Upper lobe of right lung (tissue), 1 donor: ENCODE data around the gene ANO3. TPM values are rescaled to one million over a fixed set of nuclear protein-coding genes. Genes with fewer than 3 reads are reported as not detected.

Experiments used
- ATAC-seq: fragments of 200-7000 bp; cut with Tn5 transposase; one replicate; pipeline ENCODE4 v1.9.1; 2020; ENCODE audit warnings: mild to moderate bottlenecking, moderate library complexity
- DNase-seq: peaks from one replicate; pipeline ENCODE4 v3.0.0-alpha.2; 2020
- H3K27ac ChIP-seq: fragments of 200-600 bp; one replicate; pipeline ENCODE4 v1.8.0; 2022
- H3K27me3 ChIP-seq: fragments of 200-600 bp; one replicate; pipeline ENCODE4 v1.8.0; 2022; ENCODE audit warnings: mild to moderate bottlenecking
- H3K36me3 ChIP-seq: fragments of 200-600 bp; one replicate; pipeline ENCODE4 v1.8.0; 2022
- H3K4me1 ChIP-seq: fragments of 200-600 bp; one replicate; pipeline ENCODE4 v1.8.0; 2022
- H3K4me3 ChIP-seq: fragments of 200-600 bp; one replicate; pipeline ENCODE4 v1.8.0; 2022; ENCODE audit warnings: mild to moderate bottlenecking
- H3K9me3 ChIP-seq: fragments of 200-600 bp; one replicate; pipeline ENCODE4 v1.8.0; 2022
- CTCF ChIP-seq: fragments of 200-600 bp; IDR thresholded peaks from one replicate; pipeline ENCODE4 v1.8.0; 2022; ENCODE audit warnings: antibody characterized with exemption
- intact Hi-C: fragments of 100-400 bp; cut with DNase I; formaldehyde crosslinking; loops from one replicate; pipeline ENCODE4 v1.11.0; 2022
- total RNA-seq: library from RNA; stranded (reverse); fragmentation: NEBNext Ultra II Directional; extraction: Animal tissue kit (Norgen Biotek cat#: 25700); gene quantifications from one replicate; pipeline ENCODE4 v1.2.1, GENCODE V29; 2021
- donor health status: DM: no; HTN: yes; CAD: no; lungs with severe emphysema.

The ANO3 gene
- total RNA-seq, 1 donor from 2014 or later: 1.2 TPM

- no peak for TF ChIP-seq CTCF
- Histone ChIP-seq H3K4me1 (no peaks in the 10 kb centered on the region), H3K4me3 (no peak overlapping the region), H3K36me3 (no peaks in the 10 kb centered on the region), H3K9me3 (no peaks in the 10 kb centered on the region), H3K27me3 (no peaks in the 10 kb centered on the region), H3K27ac (no peak overlapping the region)
- intact Hi-C loops: no loop called here
- ATAC-seq (no peak), DNase-seq (no peak)
Measured at GRCh38 chr11:26477396-26477795, 145.5 kb downstream of the ANO3 start.

GRCh38 chr11:26478710-26479109 lies 146.8 kb downstream of the ANO3 start:
- DNase-seq (no peak), ATAC-seq (no peak)
- intact Hi-C loops: no loop called here
- Histone ChIP-seq H3K4me1 (no peaks in the 10 kb centered on the region), H3K27ac (no peak overlapping the region), H3K4me3 (no peak overlapping the region), H3K9me3 (no peaks in the 10 kb centered on the region), H3K27me3 (no peaks in the 10 kb centered on the region), H3K36me3 (no peaks in the 10 kb centered on the region)
- TF ChIP-seq CTCF: no peak

- no peak for ATAC-seq
- DNase-seq: no peak
- no peaks in the 10 kb centered on the region for H3K36me3 ChIP-seq
- H3K9me3 ChIP-seq: no peaks in the 10 kb centered on the region
- no peak for TF ChIP-seq CTCF
- intact Hi-C loops: no loop called here
- no peak overlapping the region for H3K27ac ChIP-seq
- H3K4me3 ChIP-seq: no peak overlapping the region
- H3K27me3 ChIP-seq: no peaks in the 10 kb centered on the region
- H3K4me1 ChIP-seq: no peaks in the 10 kb centered on the region
Measured at GRCh38 chr11:26480041-26480440, 148.1 kb downstream of the ANO3 start.

- Histone ChIP-seq H3K9me3 (no peaks in the 10 kb centered on the region), H3K27me3 (no peaks in the 10 kb centered on the region), H3K27ac (no peak overlapping the region), H3K4me1 (no peaks in the 10 kb centered on the region), H3K4me3 (no peak overlapping the region), H3K36me3 (no peaks in the 10 kb centered on the region)
- ATAC-seq: no peak
- intact Hi-C loops: no loop called here
- DNase-seq: no peak
- TF ChIP-seq CTCF: no peak
Measured at GRCh38 chr11:26483108-26483507, 151.2 kb downstream of the ANO3 start.

- no peak overlapping the region for H3K4me3 ChIP-seq
- DNase-seq (no peak), ATAC-seq (no peak)
- no peak overlapping the region for H3K27ac ChIP-seq
- H3K36me3 ChIP-seq: no peaks in the 10 kb centered on the region
- no peaks in the 10 kb centered on the region for H3K4me1 ChIP-seq
- no peaks in the 10 kb centered on the region for H3K9me3 ChIP-seq
- intact Hi-C loops: no loop called here
- TF ChIP-seq CTCF: no peak
- no peaks in the 10 kb centered on the region for H3K27me3 ChIP-seq
Measured at GRCh38 chr11:26490546-26490945, 158.6 kb downstream of the ANO3 start.

GRCh38 chr11:26493616-26494015 lies 161.7 kb downstream of the ANO3 start:
- ATAC-seq (no peak), DNase-seq (no peak)
- intact Hi-C loops: no loop called here

More at GRCh38 chr11:26493616-26494015, 161.7 kb downstream of the ANO3 start:
- H3K27ac ChIP-seq: no peak overlapping the region
- TF ChIP-seq CTCF: no peak
- H3K4me1 ChIP-seq: no peaks in the 10 kb centered on the region
- H3K9me3 ChIP-seq: no peaks in the 10 kb centered on the region
- no peak overlapping the region for H3K4me3 ChIP-seq
- H3K36me3 ChIP-seq: no peaks in the 10 kb centered on the region
- no peaks in the 10 kb centered on the region for H3K27me3 ChIP-seq
